HCT116 (cell line): ENCODE data around the gene MAPK14. TPM values are rescaled to one million over a fixed set of nuclear protein-coding genes. Genes with fewer than 3 reads are reported as not detected.

Experiments
- ATAC-seq: fragments of 200-7000 bp; cut with Tn5 transposase; 2 replicates; pipeline ENCODE4 v1.9.1; 2020; ENCODE audit warnings: mild to moderate bottlenecking, moderate library complexity
- BruUV-seq: library from RNA; stranded (reverse); fragments of 400-500 nt; replicated peaks from 2 replicates; lab custom pipeline; 2021; lab: Mats Ljungman, UMichigan
- CTCF ChIA-PET: fragments of 300-600 bp; sonication (Branson Sonifier 250); formaldehyde crosslinking; loops from one replicate; lab custom pipeline; 2021; ENCODE audit warnings: antibody characterized with exemption; lab: Charles Lee
- POLR2A ChIA-PET: fragments of 300-600, 350-600 bp; sonication (Branson Sonifier 250); formaldehyde crosslinking; loops from one replicate; lab custom pipeline; 2021; ENCODE audit warnings: antibody characterized with exemption; lab: Charles Lee
- RAD21 ChIA-PET, 2 experiments: fragments of 300-600 bp; sonication (Branson Sonifier 250); formaldehyde crosslinking; loops; one replicate each; lab custom pipeline; 2023; ENCODE audit warnings: low total read pairs in 2 of 2; ENCODE audit not compliant: uncharacterized antibody in 2 of 2, unreplicated experiment in 2 of 2, low non-redundant PET in 1 of 2; lab: Charles Lee
- DNase-seq: peaks from one replicate; pipeline ENCODE4 v3.0.0-alpha.2; 2010; ENCODE audit warnings: low read depth, low spot score
- H2AFZ ChIP-seq: fragments of 200-600 bp; shearing (Covaris generic), sonication (generic); 2 replicates; pipeline ENCODE4 v1.6.1; 2017; ENCODE audit warnings: low read depth, mixed run types, mixed read lengths, antibody characterized with exemption, low read length; ENCODE audit not compliant: poor library complexity, severe bottlenecking
- H3K27ac ChIP-seq: 2 replicates; pipeline ENCODE4 v1.5.1; 2012; ENCODE audit warnings: low read depth, low read length
- H3K27me3 ChIP-seq: fragments of 200-600 bp; sonication (generic); 2 replicates; pipeline ENCODE4 v1.6.1; 2016; ENCODE audit warnings: mixed run types, low read length, mixed read lengths; ENCODE audit not compliant: insufficient read depth
- H3K36me3 ChIP-seq, 2 experiments: fragments of 200-500 bp in 1 of 2; fragments of 200-600 bp in 1 of 2; sonication (Bioruptor generic) in 1 of 2; sonication (generic) in 1 of 2; 2 replicates each; pipeline versions ENCODE4 v1.5.1 to v1.6.1; 2014 to 2016; ENCODE audit warnings: low read length in 2 of 2, inconsistent platforms in 1 of 2, mixed read lengths in 1 of 2, mixed run types in 1 of 2; ENCODE audit not compliant: insufficient read depth in 2 of 2, control insufficient read depth in 1 of 2
- H3K4me1 ChIP-seq, 2 experiments: fragments of 200-600 bp in 1 of 2; sonication (generic) in 1 of 2; 2 replicates each; pipeline versions ENCODE4 v1.5.1 to v1.6.1; 2012 to 2017; ENCODE audit warnings: low read length in 2 of 2, inconsistent platforms in 1 of 2, mild to moderate bottlenecking in 1 of 2, mixed read lengths in 1 of 2, mixed run types in 1 of 2, moderate library complexity in 1 of 2; ENCODE audit not compliant: insufficient read depth in 2 of 2, control insufficient read depth in 1 of 2
- H3K4me2 ChIP-seq: fragments of 200-600 bp; sonication (generic); 2 replicates; pipeline ENCODE4 v1.6.1; 2017; ENCODE audit warnings: mixed run types, low read length, mixed read lengths
- H3K4me3 ChIP-seq, 2 experiments: fragments of 200-600 bp in 1 of 2; sonication (generic) in 1 of 2; replicated peaks in 1 of 2; 2 replicates each; pipeline ENCODE4 v1.5.1; 2011 to 2016; ENCODE audit warnings: low read length in 2 of 2, control low read depth in 1 of 2, low read depth in 1 of 2, mild to moderate bottlenecking in 1 of 2, mixed read lengths in 1 of 2, mixed run types in 1 of 2
- H3K79me2 ChIP-seq: fragments of 200-600 bp; sonication (generic); 2 replicates; pipeline ENCODE4 v1.6.1; 2017; ENCODE audit warnings: mild to moderate bottlenecking, mixed run types, low read length, moderate library complexity, mixed read lengths; ENCODE audit not compliant: insufficient read depth
- H3K9ac ChIP-seq: fragments of 200-600 bp; sonication (generic); 2 replicates; pipeline ENCODE4 v1.6.1; 2016; ENCODE audit warnings: low read length, mixed read lengths
- H3K9me2 ChIP-seq: fragments of 200-600 bp; sonication (generic), shearing (Covaris generic); 2 replicates; pipeline ENCODE4 v1.6.1; 2017; ENCODE audit warnings: mixed run types, mild to moderate bottlenecking, moderate library complexity; ENCODE audit not compliant: insufficient read depth
- H3K9me3 ChIP-seq, 2 experiments: fragments of 200-500 bp in 1 of 2; fragments of 200-600 bp in 1 of 2; sonication (Bioruptor generic) in 1 of 2; sonication (generic) in 1 of 2; 2 replicates each; pipeline ENCODE4 v1.6.1; 2014 to 2017; ENCODE audit warnings: low read length in 2 of 2, mixed read lengths in 2 of 2, inconsistent platforms in 1 of 2, low read depth in 1 of 2, mild to moderate bottlenecking in 1 of 2, mixed run types in 1 of 2, moderate library complexity in 1 of 2; ENCODE audit not compliant: control insufficient read depth in 1 of 2, insufficient read depth in 1 of 2
- H4K20me1 ChIP-seq: fragments of 200-600 bp; sonication (generic), shearing (Covaris generic); 2 replicates; pipeline ENCODE4 v1.6.1; 2017; ENCODE audit warnings: mixed run types, mild to moderate bottlenecking, moderate library complexity; ENCODE audit not compliant: insufficient read depth
- ATF3 ChIP-seq: IDR thresholded peaks from 2 replicates; pipeline ENCODE4 v1.6.1; 2012
- CEBPB ChIP-seq: IDR thresholded peaks from 2 replicates; pipeline ENCODE4 v1.6.1; 2012; ENCODE audit warnings: low read depth
- CTCF ChIP-seq, 3 experiments: fragments of 200-600 bp in 1 of 3; sonication (generic) in 1 of 3; IDR thresholded peaks in 2 of 3; conservative IDR thresholded peaks in 1 of 3; 2 replicates each; pipeline ENCODE4 v1.5.1; 2012 to 2017; ENCODE audit warnings: low read depth in 2 of 3, low read length in 2 of 3, antibody characterized with exemption in 1 of 3, borderline replicate concordance in 1 of 3, control low read depth in 1 of 3, mild to moderate bottlenecking in 1 of 3, mixed read lengths in 1 of 3, mixed run types in 1 of 3, moderate library complexity in 1 of 3; ENCODE audit not compliant: insufficient read depth in 1 of 3
- EGR1 ChIP-seq: IDR thresholded peaks from 2 replicates; pipeline ENCODE4 v1.6.1; 2012; ENCODE audit warnings: low read depth
- EZH2 ChIP-seq: fragments of 200-600 bp; sonication (generic); IDR thresholded peaks from 2 replicates; pipeline ENCODE4 v1.6.1; 2017; ENCODE audit warnings: antibody characterized with exemption, mixed run types
- EZH2phosphoT487 ChIP-seq: fragments of 200-600 bp; IDR thresholded peaks from 2 replicates; pipeline ENCODE4 v1.6.1; 2018; ENCODE audit warnings: antibody characterized with exemption, borderline replicate concordance
- MAX ChIP-seq: IDR thresholded peaks from 2 replicates; pipeline ENCODE4 v1.6.1; 2012
- POLR2A ChIP-seq: IDR thresholded peaks from 2 replicates; pipeline ENCODE4 v1.7.0; 2011; ENCODE audit warnings: borderline replicate concordance; ENCODE audit not compliant: insufficient read depth, insufficient read length; ENCODE audit errors: extremely low read depth
- RAD21 ChIP-seq: IDR thresholded peaks from 2 replicates; pipeline ENCODE4 v1.6.1; 2012; ENCODE audit warnings: low read depth, mild to moderate bottlenecking
- SP1 ChIP-seq: IDR thresholded peaks from 2 replicates; pipeline ENCODE4 v1.6.1; 2012; ENCODE audit warnings: low read depth
- SRF ChIP-seq: IDR thresholded peaks from 2 replicates; pipeline ENCODE4 v1.6.1; 2012; ENCODE audit warnings: low read depth
- TCF7L2 ChIP-seq: IDR thresholded peaks from 2 replicates; pipeline ENCODE4 v1.7.0; 2011; ENCODE audit warnings: borderline replicate concordance, inconsistent platforms; ENCODE audit not compliant: insufficient read depth, insufficient read length; ENCODE audit errors: extremely low read depth
- ZBTB33 ChIP-seq: IDR thresholded peaks from 2 replicates; pipeline ENCODE4 v1.6.1; 2011; ENCODE audit warnings: mild to moderate bottlenecking, low read length, moderate library complexity; ENCODE audit not compliant: insufficient replicate concordance; ENCODE audit errors: extremely low read depth
- ZNF274 ChIP-seq: fragments of 200-500 bp; sonication (Bioruptor generic); IDR thresholded peaks from 2 replicates; pipeline ENCODE4 v1.6.1; 2014; ENCODE audit warnings: mild to moderate bottlenecking, low read depth, low read length, inconsistent platforms
- intact Hi-C: fragments of 100-400 bp; cut with micrococcal nuclease; formaldehyde crosslinking; loops from 2 replicates; pipeline ENCODE4 v1.10.0; 2022
- total RNA-seq: library from RNA; stranded (reverse); gene quantifications from one replicate; pipeline ENCODE4 v1.2.1, GENCODE V29; 2021; ENCODE audit not compliant: unreplicated experiment

The MAPK14 gene
- total RNA-seq, 1 experiment from 2014 or later = 34.2 TPM

- no peaks in the 10 kb centered on the region for H3K36me3 ChIP-seq
- no peaks in the 10 kb centered on the region for H3K9me3 ChIP-seq
- CTCF ChIA-PET = interaction anchor here (1.0 to 1.7 kb wide), 2 partner anchors 10 to 11 kb away, joined by 3 to 4 read pairs; partner anchors contain the start of gene MAPK14
- POLR2A ChIA-PET = interaction anchor here (1.6 kb wide), 1 partner anchor 10 kb away, joined by 7 read pairs; the partner anchor contains the start of gene MAPK14
- H3K9me2 ChIP-seq = no peaks in the 10 kb centered on the region
- H3K4me2 ChIP-seq = no peak overlapping the region
- H4K20me1 ChIP-seq = peaks cover 13% of the 10 kb centered on the region; the same call in 1 of the 2 replicates
- peaks cover 96% of the 10 kb centered on the region for H3K79me2 ChIP-seq
- no peak overlapping the region for H2AFZ ChIP-seq
- no TSS peak for BruUV-seq
- H3K4me1 ChIP-seq = peaks cover 0 to 5% of the 10 kb centered on the region in 2 experiments; a peak in 2 of 4 replicates
- DNase-seq (no peak), ATAC-seq (no peak)
- H3K27ac ChIP-seq = no peak overlapping the region
- RAD21 ChIA-PET = no interaction called here
- TF ChIP-seq EGR1 (no peak), SP1 (no peak)
- H3K9ac ChIP-seq = no peak overlapping the region
- H3K27me3 ChIP-seq = no peaks in the 10 kb centered on the region
- intact Hi-C loops = no loop called here
- no peak overlapping the region for H3K4me3 ChIP-seq
These were observed 10.7 kb downstream of the MAPK14 start for GRCh38 chr6:36038120-36038876.

GRCh38 chr6:36039112-36039511 is 11.5 kb downstream of the MAPK14 start:
- BruUV-seq = no TSS peak
- RAD21 ChIA-PET = no interaction called here
- Histone ChIP-seq H3K4me1 (no peaks in the 10 kb centered on the region), H3K9me2 (no peaks in the 10 kb centered on the region), H3K9ac (no peak overlapping the region), H2AFZ (no peak overlapping the region), H3K27me3 (no peaks in the 10 kb centered on the region), H3K36me3 (no peaks in the 10 kb centered on the region), H3K4me3 (no peak overlapping the region), H3K4me2 (no peak overlapping the region), H3K27ac (no peak overlapping the region), H3K9me3 (no peaks in the 10 kb centered on the region), H3K79me2 (peaks cover 95% of the 10 kb centered on the region), H4K20me1 (peaks cover 12% of the 10 kb centered on the region; the same call in 1 of the 2 replicates)
- CTCF ChIA-PET = no interaction called here
- POLR2A ChIA-PET = interaction anchor here (1.6 kb wide), 1 partner anchor 11 kb away, joined by 7 read pairs; the partner anchor contains the start of gene MAPK14
- DNase-seq (no peak), ATAC-seq (no peak)
- TF ChIP-seq TCF7L2 (no peak), EGR1 (no peak), RAD21 (no peak), EZH2phosphoT487 (no peak), SRF (no peak), ATF3 (no peak), ZBTB33 (no peak), MAX (no peak), CEBPB (no peak), ZNF274 (no peak), POLR2A (no peak), CTCF (IDR thresholded peaks at IDR 0.05 in 2 of 3, conservative IDR thresholded peaks at IDR 0.05 in 1 of 3; ENCODE audit: borderline replicate concordance in 1 of 3, insufficient read depth in 1 of 3, low read depth in 2 of 3, low read length in 2 of 3) (no peak), EZH2 (no peak)
- intact Hi-C loops = no loop called here
